Measurements from ENCODE around the gene CARHSP1.
A peak's percentile ranks its signal among the peaks of the same experiment; 100 is the strongest.

CARHSP1 gene

GRCh38 chr16:8888951-8889892 is 20.4 kb upstream of the CARHSP1 start:
- no peaks in the 10 kb centered on the region for H3K9me3 ChIP-seq (ENCODE audit: control insufficient read depth, insufficient read depth, low read depth, low read length)
- TF ChIP-seq ZNF404 (tag by site-specific recombination; IDR thresholded peaks at IDR 0.05) = no peak
- TF ChIP-seq ZNF600 (tag by site-specific recombination; IDR thresholded peaks at IDR 0.05) = no peak
- TF ChIP-seq ZNF837 (tag by site-specific recombination; IDR thresholded peaks at IDR 0.05) = no peak
- TF ChIP-seq ZNF239 (tag by site-specific recombination; IDR thresholded peaks at IDR 0.05) = no peak
- TF ChIP-seq, protein P1, sequence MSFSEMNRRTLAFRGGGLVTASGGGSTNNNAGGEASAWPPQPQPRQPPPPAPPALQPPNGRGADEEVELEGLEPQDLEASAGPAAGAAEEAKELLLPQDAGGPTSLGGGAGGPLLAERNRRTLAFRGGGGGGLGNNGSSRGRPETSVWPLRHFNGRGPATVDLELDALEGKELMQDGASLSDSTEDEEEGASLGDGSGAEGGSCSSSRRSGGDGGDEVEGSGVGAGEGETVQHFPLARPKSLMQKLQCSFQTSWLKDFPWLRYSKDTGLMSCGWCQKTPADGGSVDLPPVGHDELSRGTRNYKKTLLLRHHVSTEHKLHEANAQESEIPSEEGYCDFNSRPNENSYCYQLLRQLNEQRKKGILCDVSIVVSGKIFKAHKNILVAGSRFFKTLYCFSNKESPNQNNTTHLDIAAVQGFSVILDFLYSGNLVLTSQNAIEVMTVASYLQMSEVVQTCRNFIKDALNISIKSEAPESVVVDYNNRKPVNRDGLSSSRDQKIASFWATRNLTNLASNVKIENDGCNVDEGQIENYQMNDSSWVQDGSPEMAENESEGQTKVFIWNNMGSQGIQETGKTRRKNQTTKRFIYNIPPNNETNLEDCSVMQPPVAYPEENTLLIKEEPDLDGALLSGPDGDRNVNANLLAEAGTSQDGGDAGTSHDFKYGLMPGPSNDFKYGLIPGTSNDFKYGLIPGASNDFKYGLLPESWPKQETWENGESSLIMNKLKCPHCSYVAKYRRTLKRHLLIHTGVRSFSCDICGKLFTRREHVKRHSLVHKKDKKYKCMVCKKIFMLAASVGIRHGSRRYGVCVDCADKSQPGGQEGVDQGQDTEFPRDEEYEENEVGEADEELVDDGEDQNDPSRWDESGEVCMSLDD (tag by site-specific recombination; IDR thresholded peaks at IDR 0.05) = no peak
- peaks cover 12 to 67% of the 10 kb centered on the region in 2 experiments for H3K36me3 ChIP-seq (ENCODE audit: control insufficient read depth in 2 of 2, insufficient read depth in 1 of 2, low read length in 2 of 2)
- H3K4me1 ChIP-seq (ENCODE audit: control insufficient read depth, insufficient read depth, low read length) = no peaks in the 10 kb centered on the region
- CTCF ChIA-PET = interaction anchor here (1.2 to 1.5 kb wide), 3 partner anchors 8 to 322 kb away, joined by 3 to 5 read pairs (median 4); no protein-coding TSS in a partner anchor
- H3K4me3 ChIP-seq (ENCODE audit: low read depth, low read length) = no peak overlapping the region
- H3K27ac ChIP-seq (ENCODE audit: extremely low read depth, low read depth, low read length) = no peak overlapping the region
- POLR2A ChIA-PET = interaction anchor here (1.8 kb wide), 1 partner anchor 20 kb away, joined by 5 read pairs; the partner anchor contains the start of gene CARHSP1

- Histone ChIP-seq H3K4me3 (ENCODE audit: low read depth, low read length) (no peak overlapping the region), H3K9me3 (ENCODE audit: control insufficient read depth, insufficient read depth, low read depth, low read length) (no peaks in the 10 kb centered on the region), H3K4me1 (ENCODE audit: control insufficient read depth, insufficient read depth, low read length) (no peaks in the 10 kb centered on the region), H3K27ac (ENCODE audit: extremely low read depth, low read depth, low read length) (no peak overlapping the region), H3K36me3 (ENCODE audit: control insufficient read depth in 2 of 2, insufficient read depth in 1 of 2, low read length in 2 of 2) (peaks cover 12 to 55% of the 10 kb centered on the region in 2 experiments)
- TF ChIP-seq ZNF223 (tag by site-specific recombination; IDR thresholded peaks at IDR 0.05) = no peak
- no peak for TF ChIP-seq ZNF335 (tag by site-specific recombination; conservative IDR thresholded peaks at IDR 0.05)
- TF ChIP-seq, protein P2, sequence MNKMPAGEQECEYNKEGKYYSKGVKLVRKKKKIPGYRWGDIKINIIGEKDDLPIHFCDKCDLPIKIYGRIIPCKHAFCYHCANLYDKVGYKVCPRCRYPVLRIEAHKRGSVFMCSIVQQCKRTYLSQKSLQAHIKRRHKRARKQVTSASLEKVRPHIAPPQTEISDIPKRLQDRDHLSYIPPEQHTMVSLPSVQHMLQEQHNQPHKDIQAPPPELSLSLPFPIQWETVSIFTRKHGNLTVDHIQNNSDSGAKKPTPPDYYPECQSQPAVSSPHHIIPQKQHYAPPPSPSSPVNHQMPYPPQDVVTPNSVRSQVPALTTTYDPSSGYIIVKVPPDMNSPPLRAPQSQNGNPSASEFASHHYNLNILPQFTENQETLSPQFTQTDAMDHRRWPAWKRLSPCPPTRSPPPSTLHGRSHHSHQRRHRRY (tag by site-specific recombination; IDR thresholded peaks at IDR 0.05) = no peak
- ChIA-PET CTCF (no interaction called here), POLR2A (no interaction called here)
Observed at GRCh38 chr16:8887952-8888560, 19.2 kb upstream of the CARHSP1 start.

DNA sequence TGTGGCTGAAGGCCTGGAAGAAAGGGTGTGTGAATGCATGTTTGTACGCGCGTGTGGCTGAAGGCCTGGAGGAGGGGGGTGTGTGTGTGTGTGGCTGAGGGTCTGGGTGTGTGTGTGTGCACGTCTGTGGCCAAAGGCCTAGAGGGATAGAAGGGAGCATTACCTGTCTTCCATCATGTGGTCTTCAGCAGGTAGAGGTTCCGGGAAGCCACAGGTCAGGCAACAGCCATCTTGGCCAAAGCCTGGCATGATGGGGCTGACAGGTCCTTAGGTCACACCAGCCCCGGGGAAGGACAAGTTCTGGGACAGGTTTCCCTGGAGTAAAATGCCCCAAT is 18.6 kb upstream of the CARHSP1 start:
- POLR2A ChIA-PET = no interaction called here
- TF ChIP-seq ZBTB17 (tag by site-specific recombination; IDR thresholded peaks at IDR 0.05) (no peak), ZNF221 (tag by site-specific recombination; IDR thresholded peaks at IDR 0.05; ENCODE audit: borderline replicate concordance) (no peak), ZNF10 (tag by site-specific recombination; IDR thresholded peaks at IDR 0.05) (no peak), SCRT1 (tag by site-specific recombination; IDR thresholded peaks at IDR 0.05; ENCODE audit: borderline replicate concordance) (0 out of 2 replicates have a peak, but pooled peaks have one; percentile 14), ZBTB26 (tag by site-specific recombination; optimal IDR thresholded peaks at IDR 0.05) (peak; percentile 14), ZNF544 (tag by site-specific recombination; IDR thresholded peaks at IDR 0.05) (no peak), BCL11A (tag by site-specific recombination; IDR thresholded peaks at IDR 0.05; ENCODE audit: low read depth) (no peak), ZNF677 (tag by site-specific recombination; IDR thresholded peaks at IDR 0.05) (no peak), ZNF747 (tag by site-specific recombination; IDR thresholded peaks at IDR 0.05) (no peak), ZNF157 (tag by site-specific recombination; IDR thresholded peaks at IDR 0.05) (no peak), ZSCAN30 (tag by site-specific recombination; IDR thresholded peaks at IDR 0.05) (no peak), ZEB2 (tag by site-specific recombination; IDR thresholded peaks at IDR 0.05) (no peak), OSR2 (tag by site-specific recombination; IDR thresholded peaks at IDR 0.05) (no peak), ZNF341 (tag by site-specific recombination; IDR thresholded peaks at IDR 0.05; ENCODE audit: low read depth) (no peak), ZNF555 (tag by site-specific recombination; conservative IDR thresholded peaks at IDR 0.05) (no peak)
- TF ChIP-seq, protein P3, sequence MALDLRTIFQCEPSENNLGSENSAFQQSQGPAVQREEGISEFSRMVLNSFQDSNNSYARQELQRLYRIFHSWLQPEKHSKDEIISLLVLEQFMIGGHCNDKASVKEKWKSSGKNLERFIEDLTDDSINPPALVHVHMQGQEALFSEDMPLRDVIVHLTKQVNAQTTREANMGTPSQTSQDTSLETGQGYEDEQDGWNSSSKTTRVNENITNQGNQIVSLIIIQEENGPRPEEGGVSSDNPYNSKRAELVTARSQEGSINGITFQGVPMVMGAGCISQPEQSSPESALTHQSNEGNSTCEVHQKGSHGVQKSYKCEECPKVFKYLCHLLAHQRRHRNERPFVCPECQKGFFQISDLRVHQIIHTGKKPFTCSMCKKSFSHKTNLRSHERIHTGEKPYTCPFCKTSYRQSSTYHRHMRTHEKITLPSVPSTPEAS (tag by site-specific recombination; IDR thresholded peaks at IDR 0.05) = 0 out of 2 replicates have a peak, but pooled peaks have one; percentile 11

More for the DNA sequence above, 18.6 kb upstream of the CARHSP1 start:
- Histone ChIP-seq H3K4me3 (ENCODE audit: low read depth, low read length) (no peak overlapping the region), H3K27ac (ENCODE audit: extremely low read depth, low read depth, low read length) (no peak overlapping the region), H3K36me3 (ENCODE audit: control insufficient read depth in 2 of 2, insufficient read depth in 1 of 2, low read length in 2 of 2) (peaks cover 5 to 49% of the 10 kb centered on the region in 2 experiments; a peak in 2 of 3 replicates), H3K9me3 (ENCODE audit: control insufficient read depth, insufficient read depth, low read depth, low read length) (no peaks in the 10 kb centered on the region), H3K4me1 (ENCODE audit: control insufficient read depth, insufficient read depth, low read length) (no peaks in the 10 kb centered on the region)
- CTCF ChIA-PET = no interaction called here
